ENCODE data around the gene CALML6. TPM values are rescaled to one million over a fixed set of nuclear protein-coding genes. Genes with fewer than 3 reads are reported as not detected.

CALML6 gene
- total RNA-seq, 1 experiment from 2014 or later = 0.28 TPM

GRCh38 chr1:1875932-1876331 lies 39.1 kb upstream of the CALML6 start:
- ChIA-PET POLR2A (ENCODE audit: low non-redundant PET) (interaction anchor here (0.6 kb wide), 1 partner anchor 25 kb away, joined by 6 read pairs; no protein-coding TSS in a partner anchor), CTCF (no interaction called here)
- Histone ChIP-seq H3K27me3 (replicated peaks; ENCODE audit: insufficient read depth, low read depth, low read length, poor library complexity) (no peaks in the 10 kb centered on the region), H3K36me3 (ENCODE audit: insufficient read depth, low read length, poor library complexity, severe bottlenecking) (peaks cover 26% of the 10 kb centered on the region), H3K4me3 (ENCODE audit: low read depth, low read length, poor library complexity, severe bottlenecking) (no peak overlapping the region), H3K27ac (ENCODE audit: low read depth, low read length, poor library complexity, severe bottlenecking) (no peak overlapping the region), H3K9me3 (ENCODE audit: low read depth, low read length, poor library complexity, severe bottlenecking) (no peaks in the 10 kb centered on the region), H3K4me1 (ENCODE audit: insufficient read depth, low read length, poor library complexity, severe bottlenecking) (no peaks in the 10 kb centered on the region)
- intact Hi-C loops (cut with micrococcal nuclease; ENCODE audit: unreplicated experiment) = no loop called here
- TF ChIP-seq CTCF (conservative IDR thresholded peaks at IDR 0.05; ENCODE audit: low read depth, low read length) = no peak
- no peak for TF ChIP-seq EZH2 (IDR thresholded peaks at IDR 0.05; ENCODE audit: borderline replicate concordance, low read depth, low read length, poor library complexity, severe bottlenecking)
- BruUV-seq (replicated peaks) = no TSS peak
- DNase-seq (ENCODE audit: low spot score) = no peak

- no TSS peak for BruUV-seq (replicated peaks)
- no peak for DNase-seq (ENCODE audit: low spot score)
Measured at GRCh38 chr1:1876335-1876930, 38.6 kb upstream of the CALML6 start.

GRCh38 chr1:1877865-1878436 lies 37.1 kb upstream of the CALML6 start:
- intact Hi-C loops (cut with micrococcal nuclease; ENCODE audit: unreplicated experiment) = no loop called here
- POLR2A ChIA-PET (ENCODE audit: low non-redundant PET) = no interaction called here
- CTCF ChIA-PET = no interaction called here
- DNase-seq (ENCODE audit: low spot score) = no peak
- H3K4me1 ChIP-seq (ENCODE audit: insufficient read depth, low read length, poor library complexity, severe bottlenecking) = no peaks in the 10 kb centered on the region
- no peaks in the 10 kb centered on the region for H3K27me3 ChIP-seq (replicated peaks; ENCODE audit: insufficient read depth, low read depth, low read length, poor library complexity)
- TF ChIP-seq CTCF (conservative IDR thresholded peaks at IDR 0.05; ENCODE audit: low read depth, low read length) (no peak), EZH2 (IDR thresholded peaks at IDR 0.05; ENCODE audit: borderline replicate concordance, low read depth, low read length, poor library complexity, severe bottlenecking) (no peak)
- BruUV-seq (replicated peaks) = no TSS peak
- no peak overlapping the region for H3K4me3 ChIP-seq (ENCODE audit: low read depth, low read length, poor library complexity, severe bottlenecking)
- H3K9me3 ChIP-seq (ENCODE audit: low read depth, low read length, poor library complexity, severe bottlenecking) = no peaks in the 10 kb centered on the region
- H3K27ac ChIP-seq (ENCODE audit: low read depth, low read length, poor library complexity, severe bottlenecking) = no peak overlapping the region
- H3K36me3 ChIP-seq (ENCODE audit: insufficient read depth, low read length, poor library complexity, severe bottlenecking) = peaks cover 26% of the 10 kb centered on the region

More at GRCh38 chr1:1876335-1876930, 38.6 kb upstream of the CALML6 start:
- no peaks in the 10 kb centered on the region for H3K27me3 ChIP-seq (replicated peaks; ENCODE audit: insufficient read depth, low read depth, low read length, poor library complexity)
- ChIA-PET CTCF (no interaction called here), POLR2A (ENCODE audit: low non-redundant PET) (no interaction called here)
- peaks cover 26% of the 10 kb centered on the region for H3K36me3 ChIP-seq (ENCODE audit: insufficient read depth, low read length, poor library complexity, severe bottlenecking)
- no peaks in the 10 kb centered on the region for H3K9me3 ChIP-seq (ENCODE audit: low read depth, low read length, poor library complexity, severe bottlenecking)
- H3K4me1 ChIP-seq (ENCODE audit: insufficient read depth, low read length, poor library complexity, severe bottlenecking) = no peaks in the 10 kb centered on the region
- H3K4me3 ChIP-seq (ENCODE audit: low read depth, low read length, poor library complexity, severe bottlenecking) = no peak overlapping the region
- TF ChIP-seq EZH2 (IDR thresholded peaks at IDR 0.05; ENCODE audit: borderline replicate concordance, low read depth, low read length, poor library complexity, severe bottlenecking) = no peak
- TF ChIP-seq CTCF (conservative IDR thresholded peaks at IDR 0.05; ENCODE audit: low read depth, low read length) = no peak
- intact Hi-C loops (cut with micrococcal nuclease; ENCODE audit: unreplicated experiment) = no loop called here
- H3K27ac ChIP-seq (ENCODE audit: low read depth, low read length, poor library complexity, severe bottlenecking) = no peak overlapping the region
